Dermis microvascular lymphatic vessel endothelial cell (primary cell): Measurements from ENCODE around the gene TPX2. TPM values are rescaled to one million over a fixed set of nuclear protein-coding genes. Genes with fewer than 3 reads are reported as not detected.

Experiments used
- DNase-seq, 2 donors: peaks; one replicate each; pipeline versions ENCODE4 v3.0.0 to v3.0.0-alpha.2; 2010; ENCODE audit warnings: low read depth in 2 of 2
- total RNA-seq: library from RNA; depleted of rRNA; stranded (reverse); fragments of >200 nt; gene quantifications from 2 replicates; pipeline ENCODE4 v1.2.1, GENCODE V29; 2014

TPX2 gene
- total RNA-seq, 1 donor from 2014 or later: 28.5 TPM

GRCh38 chr20:31705598-31706597 lies 33.2 kb upstream of the TPX2 start:
- no peak for DNase-seq

- no peak for DNase-seq
These were observed 32.4 kb upstream of the TPX2 start for GRCh38 chr20:31706607-31707257.

- DNase-seq: no peak
These were observed 31.9 kb upstream of the TPX2 start for GRCh38 chr20:31707258-31707615.

GRCh38 chr20:31707994-31708735 lies 30.9 kb upstream of the TPX2 start:
- DNase-seq: no peak

DNA sequence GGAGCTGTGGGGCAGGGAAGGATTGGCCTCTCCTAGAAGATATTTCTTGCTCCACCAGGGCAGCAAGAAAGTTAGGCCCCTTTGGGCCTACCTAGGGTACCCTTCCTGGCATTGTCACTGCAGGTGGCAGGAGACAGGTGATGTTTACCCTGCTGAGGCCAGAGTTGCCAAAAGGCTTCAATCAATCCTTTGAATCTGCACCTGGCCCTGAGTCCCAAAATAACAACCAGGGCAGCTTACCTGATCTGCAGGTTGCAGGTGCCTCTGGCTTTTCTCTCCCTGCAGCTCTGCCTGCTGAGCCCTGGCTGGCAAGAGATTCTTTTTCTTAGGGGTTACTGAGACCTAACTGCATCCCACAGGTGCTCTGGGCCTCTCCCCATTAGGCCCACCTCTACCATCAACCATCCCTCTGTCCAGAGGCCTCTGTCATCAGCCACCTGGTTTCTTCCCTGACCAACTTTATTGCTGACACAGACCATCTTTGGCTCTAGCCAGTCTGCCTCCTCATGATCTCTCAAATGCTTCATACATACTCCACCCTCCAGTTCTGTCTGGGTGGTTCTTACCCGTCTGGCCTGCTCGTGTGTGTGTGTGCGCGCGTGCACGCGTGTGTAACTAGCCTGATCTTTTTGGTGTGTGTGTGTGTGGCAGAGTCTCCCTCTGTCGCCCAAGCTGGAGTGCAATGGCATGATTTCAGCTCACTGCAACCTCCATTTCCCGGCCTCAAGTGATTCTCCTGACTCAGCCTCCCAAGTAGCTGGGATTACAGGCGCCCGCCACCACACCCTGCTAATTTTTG lies 30.2 kb upstream of the TPX2 start:
- no peak for DNase-seq

DNA sequence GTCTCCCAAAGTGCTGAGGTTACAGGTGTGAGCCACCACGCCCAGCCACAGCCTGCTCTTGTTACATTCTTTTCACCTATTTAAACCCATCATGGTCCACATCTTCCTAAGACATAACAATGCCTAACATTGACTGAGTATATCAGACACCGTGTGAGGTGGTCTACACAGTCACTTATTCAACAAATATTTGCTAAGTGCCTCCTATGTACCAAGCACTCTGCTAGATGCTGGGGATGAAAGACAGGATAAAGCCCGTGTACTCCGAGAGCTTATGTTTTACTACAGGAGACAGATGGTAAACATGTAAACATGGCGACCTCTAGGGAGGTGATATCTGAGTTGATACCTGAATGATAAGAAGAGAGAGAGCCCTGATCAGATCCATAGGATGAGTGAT lies 29.2 kb upstream of the TPX2 start:
- DNase-seq: no peak

DNA sequence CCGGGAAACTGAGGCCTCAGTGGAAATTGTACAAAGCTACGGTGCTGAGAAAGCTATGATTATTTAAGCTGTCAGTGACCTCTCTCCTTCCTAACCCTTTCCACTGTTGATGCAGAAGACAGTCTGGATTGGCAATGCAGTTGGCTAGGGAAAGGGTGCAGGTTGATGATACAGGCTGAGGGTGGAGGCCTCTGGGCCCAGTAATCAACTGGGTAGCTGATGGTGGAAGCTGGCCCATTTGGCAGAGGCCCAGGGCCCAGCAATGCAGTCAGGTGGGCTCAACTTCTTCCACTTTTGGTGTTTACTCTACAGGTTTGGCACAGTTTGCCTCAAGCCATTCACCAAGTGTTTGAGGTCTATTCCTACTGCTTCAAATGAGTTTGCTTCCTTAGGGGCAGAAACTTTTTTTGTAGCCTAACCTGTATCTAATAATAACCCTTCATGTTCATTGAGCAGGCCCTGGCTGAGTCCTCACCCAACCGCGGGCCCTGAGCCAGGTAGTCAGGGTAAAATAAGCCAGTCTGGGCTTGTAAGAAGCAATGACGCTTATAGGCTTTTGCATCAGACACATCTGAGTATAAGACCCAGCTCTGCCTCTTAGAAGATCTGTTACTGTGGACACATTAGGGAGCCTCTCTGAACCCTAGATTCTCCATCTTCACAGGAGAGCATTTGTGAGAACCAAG lies 28.5 kb upstream of the TPX2 start:
- DNase-seq: no peak

- DNase-seq: no peak
These were observed 27.6 kb upstream of the TPX2 start for GRCh38 chr20:31711179-31712111.

DNA sequence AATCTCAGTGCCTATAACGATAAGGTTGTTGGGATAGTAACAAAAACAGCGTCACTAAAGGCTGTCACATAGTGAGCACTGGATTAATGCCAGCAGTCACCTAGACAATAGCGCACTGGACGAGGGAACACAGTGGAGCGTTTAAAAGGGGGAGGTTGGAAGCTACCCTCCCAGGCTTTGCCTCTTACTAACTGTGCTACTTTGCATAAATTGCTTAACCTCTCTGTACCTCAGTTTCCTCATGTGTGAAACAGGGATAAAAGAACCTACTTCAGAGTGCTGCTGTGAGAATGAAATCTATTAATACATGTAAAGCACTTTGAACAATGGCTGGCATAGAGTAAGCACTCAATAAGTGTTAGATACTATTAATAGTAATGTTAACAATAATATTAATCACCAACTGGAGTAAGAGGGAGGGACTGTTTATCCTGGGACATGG lies 27.0 kb upstream of the TPX2 start:
- DNase-seq: peak; percentile 82 to 89

DNA sequence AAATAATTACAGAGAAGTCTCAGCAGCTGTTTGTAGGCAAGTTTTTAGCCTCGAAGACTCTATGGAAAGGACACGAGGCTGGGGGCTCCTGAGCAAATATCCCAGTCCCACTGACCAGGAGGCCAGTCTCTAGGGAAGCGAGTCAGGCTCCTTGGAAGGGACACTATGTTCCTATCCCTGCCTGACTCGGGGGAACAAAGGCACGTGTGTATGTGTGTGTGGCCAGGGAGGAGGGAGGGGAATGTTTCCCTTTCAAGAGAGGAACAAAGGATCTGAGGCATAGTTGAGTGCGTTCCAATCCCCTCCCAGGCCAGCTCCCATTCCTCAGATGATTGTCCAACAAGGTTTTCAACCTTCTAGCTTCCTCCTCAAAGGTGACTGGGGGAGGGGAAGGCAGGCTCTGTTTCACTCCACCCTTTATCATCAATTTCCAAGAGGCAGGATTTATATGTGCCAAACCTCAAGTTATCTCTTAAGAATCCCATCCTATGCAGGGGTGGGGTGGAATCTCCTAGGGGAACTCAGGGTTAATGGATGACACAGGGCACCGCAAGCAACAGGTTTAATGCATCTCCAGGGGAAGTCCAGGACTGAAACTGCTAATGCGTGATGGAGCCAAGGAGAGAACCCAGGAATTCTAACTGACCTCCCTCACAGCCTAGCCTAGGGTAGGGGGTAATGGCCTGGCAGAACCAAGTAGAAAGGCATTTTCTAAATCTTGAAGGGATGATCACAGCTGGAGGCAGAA lies 26.4 kb upstream of the TPX2 start:
- DNase-seq: peak; percentile 39 to 91

- peak; percentile 64 to 83 for DNase-seq
These were observed 25.5 kb upstream of the TPX2 start for GRCh38 chr20:31713312-31714273.

- no peak for DNase-seq
These were observed 23.3 kb upstream of the TPX2 start for GRCh38 chr20:31715766-31716165.

DNA sequence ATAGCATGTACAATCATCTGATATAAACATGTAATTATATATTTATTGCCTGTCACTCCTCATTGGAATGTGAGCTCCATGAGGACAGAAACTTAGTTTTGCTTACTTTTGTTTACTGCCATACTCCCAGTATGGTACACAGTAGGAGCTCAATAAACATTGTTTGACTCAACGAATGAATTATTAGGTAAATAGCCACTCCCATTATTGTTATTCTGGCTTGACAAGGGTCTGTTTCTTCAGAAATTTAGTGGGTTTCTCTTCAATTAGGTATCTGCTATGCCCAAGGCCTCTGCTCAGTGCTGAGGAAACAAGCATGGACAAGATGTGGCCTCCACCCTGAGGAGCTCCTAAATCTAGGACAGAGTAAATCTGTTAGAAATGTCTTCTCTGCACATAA lies 22.7 kb upstream of the TPX2 start:
- no peak for DNase-seq

DNA sequence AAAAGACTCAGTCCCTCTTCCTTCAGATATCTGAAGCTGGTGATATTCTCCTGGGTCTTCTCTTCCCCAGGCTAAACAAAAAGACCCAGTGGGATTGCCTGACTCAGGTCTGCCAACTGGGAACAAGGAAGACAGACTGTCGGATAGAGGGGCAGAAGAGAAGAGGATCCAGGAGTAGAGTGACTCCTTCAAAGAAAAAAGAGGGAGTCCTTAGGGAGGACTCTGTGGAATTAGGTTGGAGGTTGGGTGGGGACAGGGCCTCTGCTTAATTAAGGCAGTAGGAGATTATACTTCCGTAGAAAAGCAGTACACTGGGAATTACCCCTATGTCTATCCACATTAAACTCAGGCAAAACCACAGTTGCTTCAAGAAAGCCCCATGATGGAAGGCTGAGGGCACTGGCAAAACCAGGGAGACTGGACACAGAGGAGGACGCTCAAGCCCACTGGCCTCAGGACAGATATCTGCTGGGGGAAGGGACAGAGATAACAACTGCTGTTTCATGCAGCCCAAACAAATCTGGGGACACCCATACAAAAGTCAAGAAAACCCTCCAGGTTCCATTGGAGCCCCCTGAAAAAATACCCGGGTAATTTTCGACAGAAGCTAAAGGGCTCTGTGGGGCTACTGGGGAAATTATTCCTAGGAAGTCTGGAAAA lies 22.1 kb upstream of the TPX2 start:
- DNase-seq: no peak

GRCh38 chr20:31717478-31718201 lies 21.4 kb upstream of the TPX2 start:
- DNase-seq: no peak

DNA sequence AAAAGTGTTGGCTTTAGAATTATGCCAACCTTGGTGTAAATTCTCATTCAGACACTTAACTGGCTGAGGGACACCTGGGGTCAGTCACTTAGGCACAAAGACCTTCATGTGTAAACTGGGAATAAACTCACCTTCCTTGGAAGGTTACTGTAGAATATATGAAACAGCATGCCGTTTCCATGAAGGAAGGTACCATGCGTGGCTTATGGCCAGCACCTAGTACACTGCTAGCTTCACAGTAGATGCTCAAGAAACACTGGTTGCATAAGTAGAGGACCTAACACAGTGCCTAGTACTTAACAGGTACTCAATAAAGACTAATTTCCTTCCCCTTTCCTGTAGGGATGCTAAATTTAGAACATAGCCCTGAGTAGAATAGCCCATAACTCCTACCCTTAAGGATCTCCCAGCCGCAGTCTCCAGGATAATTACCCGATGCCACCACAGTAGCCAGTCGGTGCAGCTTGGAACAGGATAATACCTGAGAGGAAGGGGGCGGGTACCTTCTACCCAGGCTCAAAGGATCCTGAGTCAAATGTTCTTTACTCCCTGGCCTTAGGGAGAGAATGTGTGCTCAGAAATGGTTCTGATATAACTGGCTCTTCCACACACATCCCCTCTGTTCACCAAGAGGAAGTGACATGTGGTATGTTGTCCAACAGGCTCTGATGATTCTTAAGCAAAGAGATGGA lies 20.0 kb upstream of the TPX2 start:
- peak in 1 of 2 donors; percentile 25 for DNase-seq
